ENCODE results near the gene LRRC14B.

DNA sequence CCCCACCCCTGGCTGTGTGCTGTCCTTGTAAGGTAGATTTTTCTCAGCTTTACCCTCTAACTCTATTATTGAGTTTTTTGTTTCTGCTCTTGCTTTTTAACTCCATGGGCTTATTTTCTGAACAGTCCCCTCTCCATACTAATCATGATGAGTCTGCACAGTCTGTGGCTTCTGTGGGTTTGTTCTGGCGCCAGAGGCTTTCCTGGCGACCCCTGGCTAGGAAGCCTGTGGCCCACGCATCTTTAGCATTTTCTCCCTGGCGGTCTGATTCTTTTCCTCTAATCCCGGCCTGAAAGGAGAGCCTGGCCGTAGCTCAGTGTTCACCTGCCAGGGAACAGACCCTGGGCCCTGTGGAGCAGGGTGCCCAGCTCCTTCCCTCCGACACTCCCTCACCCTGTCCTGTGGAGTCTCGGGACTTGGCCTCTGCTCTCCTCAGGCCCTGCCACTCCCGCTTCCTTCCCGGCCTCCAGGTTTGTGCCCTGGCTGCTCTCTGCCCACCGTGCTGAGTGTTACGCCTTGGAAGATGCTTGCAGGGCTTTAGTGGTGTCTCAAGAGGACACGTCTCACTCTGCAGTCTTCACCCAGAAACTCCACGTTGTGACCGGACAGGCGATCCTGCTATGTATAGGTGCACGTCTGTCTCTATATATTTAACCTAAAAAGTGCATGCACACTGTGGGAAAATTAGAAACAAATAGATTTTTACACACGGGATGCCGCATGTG lies 31.7 kb upstream of the LRRC14B start:
- TF ChIP-seq, protein P1, sequence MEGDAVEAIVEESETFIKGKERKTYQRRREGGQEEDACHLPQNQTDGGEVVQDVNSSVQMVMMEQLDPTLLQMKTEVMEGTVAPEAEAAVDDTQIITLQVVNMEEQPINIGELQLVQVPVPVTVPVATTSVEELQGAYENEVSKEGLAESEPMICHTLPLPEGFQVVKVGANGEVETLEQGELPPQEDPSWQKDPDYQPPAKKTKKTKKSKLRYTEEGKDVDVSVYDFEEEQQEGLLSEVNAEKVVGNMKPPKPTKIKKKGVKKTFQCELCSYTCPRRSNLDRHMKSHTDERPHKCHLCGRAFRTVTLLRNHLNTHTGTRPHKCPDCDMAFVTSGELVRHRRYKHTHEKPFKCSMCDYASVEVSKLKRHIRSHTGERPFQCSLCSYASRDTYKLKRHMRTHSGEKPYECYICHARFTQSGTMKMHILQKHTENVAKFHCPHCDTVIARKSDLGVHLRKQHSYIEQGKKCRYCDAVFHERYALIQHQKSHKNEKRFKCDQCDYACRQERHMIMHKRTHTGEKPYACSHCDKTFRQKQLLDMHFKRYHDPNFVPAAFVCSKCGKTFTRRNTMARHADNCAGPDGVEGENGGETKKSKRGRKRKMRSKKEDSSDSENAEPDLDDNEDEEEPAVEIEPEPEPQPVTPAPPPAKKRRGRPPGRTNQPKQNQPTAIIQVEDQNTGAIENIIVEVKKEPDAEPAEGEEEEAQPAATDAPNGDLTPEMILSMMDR (IDR thresholded peaks at IDR 0.05; ENCODE audit: low read depth, low read length, poor library complexity, severe bottlenecking): no peak
- TF ChIP-seq EZH2phosphoT487 (IDR thresholded peaks at IDR 0.05; ENCODE audit: borderline replicate concordance, low read length): no peak

Measured in DOHH2 (cell line).